Stimulated activated CD4-positive, alpha-beta T cell treated with anti-CD3 and anti-CD28 coated beads, Interleukin-4, amount 100 ng/mL, for 48 hours (primary cell): Measurements from ENCODE around the gene TMBIM6.
"Not testable (repeated sequence)": the region's sequence is repeated elsewhere in the genome, so short reads cannot be mapped to it uniquely, and the experiment has no call there.

Source experiments
- DNase-seq, 2 donors: peaks; one replicate each; pipeline ENCODE4 v3.0.0-alpha.2; 2020; ENCODE audit warnings: low read depth in 2 of 2

TMBIM6 gene

DNA sequence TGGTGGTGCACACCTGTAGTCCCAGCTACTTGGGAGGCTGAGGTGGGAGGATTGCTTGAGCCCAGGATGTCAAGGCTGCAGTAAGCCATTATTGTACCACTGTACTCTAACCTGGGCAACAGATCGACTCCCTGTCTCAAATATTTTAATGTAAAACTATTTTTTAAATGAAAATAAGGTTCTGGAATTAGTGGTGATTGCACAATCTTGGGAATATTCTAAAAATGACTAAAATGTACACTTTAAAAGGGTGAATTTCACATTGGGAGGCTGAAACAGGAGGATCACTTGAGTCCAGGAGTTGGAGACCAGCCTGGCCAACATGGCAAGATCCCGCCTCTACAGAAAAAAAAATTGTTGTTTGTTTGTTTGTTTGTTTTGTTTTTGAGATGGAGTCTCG lies 12.9 kb upstream of the TMBIM6 start:
- no peak for DNase-seq

DNA sequence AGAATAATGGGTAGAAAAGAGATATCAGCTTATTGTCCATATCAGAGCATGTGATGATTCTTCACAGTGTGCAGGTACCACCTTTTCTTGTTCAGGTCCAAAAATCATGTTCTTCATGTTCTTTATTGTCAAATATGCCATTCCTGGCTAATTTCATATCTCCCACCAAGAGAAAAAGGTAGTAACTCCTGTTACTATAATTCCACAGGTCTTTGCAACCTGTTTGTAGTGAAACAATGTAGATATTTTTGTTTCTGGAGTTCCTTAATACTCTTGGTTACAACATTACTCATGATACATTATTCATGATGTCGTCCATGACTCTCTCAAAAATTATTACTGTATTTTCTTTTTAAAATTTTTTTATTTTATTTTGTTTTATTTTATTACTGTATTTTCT lies 11.3 kb upstream of the TMBIM6 start:
- no peak for DNase-seq

DNA sequence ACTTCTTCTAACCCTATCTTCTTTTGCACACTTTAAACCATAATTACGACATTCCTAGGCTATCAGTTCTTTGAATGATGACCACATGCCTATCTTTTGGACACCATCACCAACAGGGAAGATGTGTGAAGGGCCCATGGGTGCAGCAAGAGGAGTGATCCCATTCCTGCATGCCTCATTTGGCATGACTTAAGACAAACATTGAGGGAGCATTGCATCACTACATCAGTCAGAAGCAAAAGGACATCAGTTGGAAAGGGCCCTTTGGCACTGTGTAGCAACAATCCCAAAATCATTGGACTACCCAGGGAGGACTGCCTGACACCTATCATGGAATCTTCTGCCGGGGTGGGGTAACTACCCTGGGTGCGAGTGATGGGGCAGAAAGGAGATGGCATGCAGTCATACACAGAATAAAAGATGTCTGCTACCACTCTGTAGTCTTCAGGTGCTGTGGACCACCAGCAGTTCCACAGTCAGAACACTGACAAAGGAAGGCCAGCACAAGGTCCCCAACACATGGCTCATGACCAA lies 10.7 kb upstream of the TMBIM6 start:
- no peak for DNase-seq

DNA sequence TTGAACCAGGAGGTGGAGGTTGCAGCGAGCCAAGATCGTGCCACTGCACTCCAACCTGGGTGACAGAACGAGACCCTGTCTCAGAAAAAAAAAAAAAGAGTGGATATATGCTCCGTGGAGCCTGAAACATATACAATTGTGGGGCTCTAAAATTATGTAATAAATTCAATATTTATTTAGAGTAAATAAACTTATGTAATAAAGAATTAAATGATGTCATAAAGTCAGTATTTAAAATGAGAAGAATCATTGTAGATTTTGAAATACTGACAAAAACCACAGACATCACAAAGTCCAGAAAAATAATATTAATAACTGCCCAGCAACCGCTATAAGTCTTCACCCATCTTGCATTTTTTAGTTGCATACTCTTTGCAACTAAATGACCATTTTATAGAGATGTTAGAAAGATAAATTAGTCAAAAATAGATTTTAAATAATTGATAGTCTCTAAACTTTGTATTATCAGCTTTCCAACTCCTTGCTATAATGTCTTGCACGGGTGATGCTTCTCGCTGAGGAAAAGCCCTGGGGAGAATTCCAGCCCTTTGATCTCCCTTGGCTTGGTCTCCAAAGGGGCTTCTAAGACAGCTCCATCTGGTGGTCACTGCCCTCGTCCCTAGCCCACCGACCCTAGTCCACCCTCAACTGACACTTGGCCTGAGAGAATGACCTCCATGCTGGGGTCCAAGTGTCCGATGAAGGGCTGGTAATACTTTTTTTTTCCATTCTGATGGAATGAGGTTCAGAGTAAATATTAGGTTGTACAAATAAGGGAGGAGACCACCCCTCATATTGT lies 7.9 kb upstream of the TMBIM6 start:
- no peak for DNase-seq

DNA sequence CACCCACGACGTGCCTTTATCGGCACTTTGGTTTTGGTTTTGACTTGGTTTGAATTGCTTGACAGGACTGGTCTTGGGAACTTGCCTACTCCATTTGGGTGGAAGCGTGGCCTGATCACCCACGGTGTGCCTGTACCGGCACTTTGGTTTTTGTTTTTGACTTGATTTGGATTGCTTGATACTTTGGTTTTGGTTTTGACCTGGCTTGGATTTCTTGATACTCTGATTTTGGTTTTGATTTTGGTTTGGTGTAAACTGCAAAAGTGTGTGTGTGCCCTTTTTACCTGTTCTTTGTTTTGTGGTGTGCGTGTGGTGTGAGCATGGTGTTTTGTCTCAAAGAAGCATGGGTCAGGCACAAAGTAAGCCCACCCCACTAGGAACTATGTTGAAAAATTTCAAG lies 6.5 kb upstream of the TMBIM6 start:
- not testable (repeated sequence) for DNase-seq

DNA sequence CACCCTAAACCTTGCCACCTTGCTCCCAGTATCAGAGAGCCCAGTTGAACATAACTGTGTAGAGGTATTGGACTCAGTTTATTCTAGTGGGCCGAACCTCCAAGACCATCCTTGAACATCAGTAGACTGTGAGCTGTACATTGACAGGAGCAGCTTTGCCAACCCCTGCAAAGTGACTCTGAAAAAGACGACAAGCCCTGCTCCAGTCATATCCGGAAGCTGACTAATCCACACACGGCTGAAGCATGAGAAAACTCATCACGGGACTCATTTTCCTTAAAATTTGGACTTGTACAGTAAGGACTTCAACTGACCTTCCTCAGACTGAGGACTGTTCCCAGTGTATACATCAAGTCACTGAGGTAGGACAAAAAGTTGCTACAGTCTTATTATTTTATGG lies 2.6 kb upstream of the TMBIM6 start:
- not testable (repeated sequence) for DNase-seq

DNA sequence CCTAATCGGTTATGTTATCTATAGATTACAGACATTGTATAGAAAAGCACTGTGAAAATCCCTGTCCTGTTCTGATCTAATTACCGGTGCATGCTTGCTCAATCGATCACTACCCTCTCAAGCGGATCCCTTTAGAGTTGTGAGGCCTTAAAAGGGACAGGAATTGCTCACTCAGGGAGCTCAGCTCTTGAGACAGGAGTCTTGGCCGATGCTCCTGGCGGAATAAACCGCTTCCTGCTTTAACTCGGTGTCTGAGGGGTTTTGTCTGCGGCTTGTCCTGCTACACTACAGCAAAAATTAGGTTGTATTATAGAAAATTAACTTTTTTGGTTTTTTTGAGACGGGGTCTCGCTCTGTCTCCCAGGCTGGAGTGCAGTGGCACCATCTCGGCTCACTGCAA lies 1.1 kb upstream of the TMBIM6 start:
- not testable (repeated sequence) for DNase-seq

DNA sequence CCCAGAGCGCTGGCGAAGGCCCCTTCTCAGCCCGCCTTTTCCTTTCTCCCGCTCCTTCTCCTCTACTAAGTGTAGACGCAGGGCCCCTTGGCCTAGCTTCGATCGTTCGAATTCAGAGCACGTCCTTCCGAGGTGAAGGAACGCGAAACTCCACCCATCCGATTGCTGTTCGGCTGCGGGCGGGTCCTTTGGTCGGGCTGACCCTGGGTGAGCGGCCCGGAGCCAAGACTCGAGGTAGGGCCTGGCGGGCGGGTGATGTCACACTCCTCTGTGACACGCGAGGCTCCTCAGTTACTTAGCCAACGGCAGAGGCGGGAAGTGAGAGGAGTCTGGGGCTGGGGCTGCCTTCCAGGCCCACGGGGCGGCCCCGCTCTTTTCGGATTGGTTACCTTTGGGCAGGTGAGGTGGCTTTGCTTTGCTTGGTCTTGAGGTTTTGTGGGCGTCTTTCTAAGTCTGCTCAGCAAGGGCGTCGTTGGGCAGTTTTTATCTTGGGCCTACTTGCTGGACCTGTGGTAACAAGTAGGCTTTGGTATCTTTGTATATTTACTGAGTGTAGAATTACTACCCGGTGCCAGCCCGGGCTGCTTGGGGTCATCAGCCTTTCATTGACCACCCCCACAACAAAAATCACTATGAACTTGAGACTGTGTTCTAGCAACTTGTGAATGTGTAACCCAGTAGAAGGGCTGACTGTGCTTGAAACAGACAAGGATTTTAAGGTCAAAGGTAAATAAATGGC lies 694 bp downstream of the TMBIM6 start:
- DNase-seq: peak; percentile 76 to 83

DNA sequence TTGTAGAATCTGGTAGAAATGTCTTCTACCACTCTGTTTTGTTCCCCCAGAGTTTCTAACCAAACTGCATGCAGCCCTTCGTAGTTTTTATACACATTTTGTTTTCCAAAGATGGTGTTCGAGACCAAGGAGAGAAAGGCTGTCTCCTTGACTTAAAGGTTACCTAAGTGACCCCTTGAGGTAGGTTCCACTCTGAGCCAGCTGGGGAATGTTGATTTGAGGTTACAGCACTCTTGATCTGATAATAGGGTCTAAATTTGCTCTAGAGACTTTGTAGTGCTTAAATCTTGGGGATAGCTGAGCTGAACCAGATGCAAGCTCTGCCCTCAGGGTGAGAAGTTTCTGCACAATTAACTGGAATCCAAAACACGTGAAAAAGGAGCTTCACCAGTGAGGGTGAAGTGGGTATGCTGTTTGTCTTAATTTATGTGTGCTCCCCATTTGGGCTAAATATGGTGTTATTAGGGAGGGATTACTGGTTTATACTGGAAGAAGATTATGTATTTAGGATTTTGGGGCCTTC lies 3.1 kb downstream of the TMBIM6 start:
- DNase-seq: no peak

DNA sequence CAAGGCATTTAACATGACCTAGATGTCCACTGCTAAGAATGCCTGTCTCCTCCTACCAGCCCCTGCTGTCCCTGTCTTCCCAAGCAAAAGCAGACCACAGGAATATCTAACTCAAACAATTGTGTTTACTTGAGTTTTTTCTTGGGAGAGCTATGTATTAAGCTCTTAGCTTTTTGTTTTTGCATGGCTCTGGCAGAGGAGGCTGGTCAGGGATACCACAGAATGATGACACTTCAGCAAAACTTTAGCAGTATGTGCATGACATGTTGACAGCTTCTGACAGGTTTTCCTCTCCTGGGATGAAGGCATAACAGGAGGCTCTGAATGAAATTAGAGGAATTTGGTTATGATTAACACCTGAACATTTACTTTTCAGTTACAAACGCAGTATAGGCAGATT lies 6.9 kb downstream of the TMBIM6 start:
- DNase-seq: no peak

DNA sequence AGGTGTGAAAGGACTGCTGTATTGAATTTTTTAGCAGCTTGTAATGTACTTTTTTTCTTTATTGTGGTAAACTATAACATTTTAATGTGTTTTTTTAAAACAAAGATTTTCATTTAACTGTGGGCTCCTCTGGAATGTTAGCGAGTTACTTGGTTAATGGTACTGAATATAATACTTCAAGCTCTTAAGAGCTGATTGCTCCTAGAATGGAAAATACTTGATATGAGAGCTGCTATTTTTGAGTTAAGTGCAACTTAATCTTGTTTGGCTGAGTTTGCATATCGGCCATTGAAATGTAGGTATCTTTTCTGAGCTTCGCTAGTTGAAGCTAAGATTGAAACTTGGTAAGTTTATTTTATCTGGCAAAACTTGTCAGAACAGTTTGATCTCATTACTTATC lies 7.4 kb downstream of the TMBIM6 start:
- no peak for DNase-seq

DNA sequence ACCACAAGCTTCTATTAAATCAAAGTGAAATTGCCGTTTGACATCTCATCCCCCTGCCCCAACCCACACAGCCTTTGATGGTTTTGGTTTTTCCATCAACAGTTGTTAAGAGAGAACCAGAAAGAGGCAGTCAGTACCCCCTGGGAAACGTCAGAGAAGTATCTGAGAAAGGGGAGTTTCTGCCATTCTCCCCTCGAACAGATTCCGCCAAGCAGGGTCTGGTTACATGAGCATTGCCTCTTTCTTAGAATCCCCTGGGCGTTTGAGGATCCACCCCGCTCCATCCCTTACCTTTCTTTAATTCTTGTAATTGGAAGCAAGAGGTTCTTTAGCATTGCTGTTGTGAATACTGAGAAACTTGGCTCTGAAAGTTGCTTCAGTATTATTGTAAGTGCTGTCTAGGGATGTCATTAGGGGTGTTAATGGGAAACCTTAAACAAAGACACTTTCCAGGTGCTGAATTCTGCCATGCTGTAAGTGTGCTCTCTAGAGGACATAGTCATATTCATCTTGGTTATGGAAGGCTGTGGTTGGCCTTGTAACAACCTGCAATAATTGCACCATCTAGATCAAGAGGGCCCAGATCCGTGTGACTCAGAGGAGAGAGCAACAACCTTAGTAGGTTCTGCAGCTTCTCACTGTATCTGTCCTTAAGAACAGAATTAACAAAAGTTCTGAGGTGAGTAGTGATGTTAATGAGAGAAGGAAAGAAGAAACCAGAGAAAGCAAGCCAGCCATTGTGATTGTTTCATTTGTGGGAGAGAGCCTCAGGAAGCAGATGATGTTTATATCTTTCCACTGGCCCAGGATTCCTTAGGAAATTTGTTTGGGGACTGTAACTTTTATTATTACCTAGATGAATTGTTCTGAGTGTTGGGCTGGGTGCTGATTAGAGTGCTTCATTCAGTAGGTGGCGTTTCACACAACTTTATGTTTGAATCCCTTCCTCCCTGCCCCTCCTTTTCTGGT lies 9.0 kb downstream of the TMBIM6 start:
- peak in 1 of 2 donors; percentile 50 for DNase-seq

DNA sequence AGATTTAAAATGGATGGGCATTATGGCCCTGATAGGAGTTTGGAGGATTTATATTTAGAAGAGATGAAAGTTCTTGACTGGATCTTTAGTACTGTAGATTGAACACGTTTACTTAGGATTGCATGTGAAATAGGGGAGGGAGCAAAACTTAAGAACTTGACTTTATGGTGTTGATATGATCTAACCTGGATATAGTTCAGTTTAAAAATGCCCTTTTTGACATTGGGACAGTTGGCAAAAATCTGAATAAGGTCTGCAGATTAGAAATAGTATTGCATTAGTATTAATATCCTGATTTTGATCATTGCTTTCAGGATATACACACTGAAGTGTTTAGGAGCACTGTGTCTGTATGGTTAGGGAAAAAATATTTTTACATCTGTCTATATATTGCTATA lies 9.6 kb downstream of the TMBIM6 start:
- DNase-seq: no peak

DNA sequence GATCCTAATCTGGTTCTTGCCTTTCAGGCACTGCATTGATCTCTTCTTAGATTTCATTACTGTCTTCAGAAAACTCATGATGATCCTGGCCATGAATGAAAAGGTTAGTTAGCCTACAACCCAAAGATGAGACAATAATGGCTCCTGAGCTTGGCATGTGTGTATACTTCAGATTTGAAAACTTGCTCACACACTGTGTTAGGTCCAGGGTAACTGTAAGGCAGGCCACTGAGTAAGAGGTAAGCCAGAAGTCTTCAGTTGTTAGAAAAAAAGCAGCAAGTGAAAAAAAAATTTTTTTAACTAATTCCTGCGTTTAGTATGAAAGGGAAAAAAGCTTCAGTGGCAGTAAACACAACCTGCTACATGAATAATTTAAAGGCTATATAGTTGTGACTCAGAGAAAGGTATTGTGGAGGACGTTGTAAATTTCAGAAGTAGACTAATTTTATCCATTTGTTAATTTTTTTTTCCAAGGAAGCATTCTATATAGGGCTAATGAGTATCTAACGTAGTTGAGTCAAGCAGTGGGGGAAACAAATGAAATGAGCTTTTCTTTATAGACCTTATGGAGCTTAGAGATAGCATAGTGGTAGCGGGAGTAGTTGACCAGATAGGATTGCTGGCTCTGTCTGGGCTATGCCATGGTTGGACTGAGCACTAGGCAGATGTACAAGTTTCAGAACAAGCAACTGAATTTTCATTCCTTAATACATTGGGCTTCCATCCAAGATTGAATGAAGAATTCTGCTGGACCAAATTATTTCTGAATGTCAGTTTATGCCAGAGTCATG lies 20.5 kb downstream of the TMBIM6 start:
- no peak for DNase-seq

DNA sequence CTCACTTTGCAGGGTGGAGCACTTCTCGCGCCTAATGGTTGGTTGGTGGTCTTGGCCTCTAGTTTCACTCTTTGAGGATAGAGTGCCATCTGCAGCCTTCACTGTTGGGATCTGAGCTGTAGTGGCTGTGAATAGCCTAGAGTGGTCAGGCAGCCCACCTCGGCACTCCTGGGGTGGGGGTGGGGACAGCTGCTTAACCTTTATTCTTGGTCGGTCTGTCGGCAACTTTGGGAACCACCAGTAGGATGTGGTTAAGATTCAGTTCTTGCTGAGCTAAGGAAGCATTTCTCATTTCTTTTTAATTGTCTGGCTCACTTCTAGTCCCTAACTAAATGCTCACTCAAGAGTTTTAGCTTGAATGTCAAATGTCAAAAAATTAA lies 21.1 kb downstream of the TMBIM6 start:
- no peak for DNase-seq

DNA sequence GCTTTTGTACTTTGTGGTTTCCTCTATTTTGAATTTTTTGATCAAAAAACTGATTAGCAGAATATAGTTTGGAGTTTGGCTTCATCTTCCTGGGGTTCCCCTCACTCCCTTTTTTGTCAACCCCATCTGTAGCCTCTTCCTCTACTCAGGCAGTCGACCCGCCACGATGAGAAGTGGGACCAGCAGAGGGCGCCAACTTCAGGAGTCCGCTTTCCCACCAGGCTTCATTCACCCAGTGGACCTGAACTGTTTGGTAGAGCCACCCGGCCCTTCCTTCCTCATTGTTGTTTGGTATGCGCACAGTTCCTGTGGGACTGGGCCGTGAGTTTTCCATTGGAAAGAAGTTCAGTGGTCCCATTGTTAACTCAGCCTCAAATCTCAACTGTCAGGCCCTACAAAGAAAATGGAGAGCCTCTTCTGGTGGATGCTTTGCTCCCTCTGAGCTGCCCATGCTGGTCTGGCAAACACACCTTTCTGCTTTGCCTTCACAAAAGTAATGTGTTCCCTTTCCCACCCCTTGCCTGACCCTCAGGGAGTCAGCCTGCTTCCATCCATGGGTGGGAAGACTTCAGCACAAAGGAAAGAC lies 21.7 kb downstream of the TMBIM6 start:
- peak; percentile 71 to 81 for DNase-seq

DNA sequence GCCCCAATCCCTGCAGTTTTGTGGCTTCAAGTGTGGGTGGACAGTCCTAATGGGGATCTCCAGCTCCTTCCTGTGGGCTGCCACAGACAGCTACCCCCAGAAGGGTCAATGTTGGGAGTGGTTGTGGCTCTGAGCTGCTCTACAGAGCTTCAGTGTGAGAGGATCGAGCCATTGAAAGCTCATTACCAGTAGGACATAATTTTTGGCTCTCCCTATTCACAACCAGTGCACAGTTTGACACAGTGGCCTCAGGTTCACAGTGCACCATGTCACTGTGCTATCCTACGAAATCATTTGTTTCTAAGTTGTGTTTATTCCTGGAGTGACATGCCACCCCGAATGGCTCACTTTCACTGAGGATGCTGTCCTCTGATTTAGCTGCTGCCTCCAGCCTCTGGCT lies 22.8 kb downstream of the TMBIM6 start:
- no peak for DNase-seq

DNA sequence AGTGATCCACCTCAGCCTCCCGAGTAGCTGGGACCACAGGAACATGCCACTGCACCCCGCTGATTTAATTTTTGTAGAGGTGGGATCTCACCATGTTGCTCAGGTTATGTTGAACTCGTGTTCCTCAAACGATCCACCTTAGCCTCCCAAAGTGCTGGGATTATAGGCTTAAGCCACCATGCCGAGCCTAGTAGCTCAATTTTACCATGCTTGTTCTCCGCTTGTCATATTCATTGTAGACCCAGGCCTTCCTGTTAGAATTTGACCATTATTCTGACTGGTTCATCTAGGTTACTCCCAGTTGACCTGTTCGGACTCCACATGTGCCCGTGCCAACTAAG lies 24.7 kb downstream of the TMBIM6 start:
- DNase-seq: no peak

DNA sequence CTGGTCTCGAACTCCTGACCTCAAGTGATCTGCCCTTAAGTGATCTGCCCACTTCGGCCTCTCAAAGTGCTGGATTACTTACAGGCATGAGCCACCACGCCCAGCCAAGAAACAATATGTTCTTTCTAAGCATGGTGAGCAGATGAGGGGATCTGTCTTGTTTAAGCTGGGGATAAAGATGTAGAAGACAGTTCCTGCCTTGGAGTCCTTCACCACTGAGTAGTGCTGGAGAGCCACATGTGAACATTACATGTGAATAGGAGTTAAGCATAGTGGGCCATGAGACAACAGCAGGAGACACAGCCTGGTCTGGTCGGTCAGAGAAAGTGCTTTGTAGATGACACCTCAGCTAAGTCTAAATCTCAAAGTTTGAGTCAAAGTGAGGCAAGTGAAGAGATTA lies 26.0 kb downstream of the TMBIM6 start:
- DNase-seq: no peak

DNA sequence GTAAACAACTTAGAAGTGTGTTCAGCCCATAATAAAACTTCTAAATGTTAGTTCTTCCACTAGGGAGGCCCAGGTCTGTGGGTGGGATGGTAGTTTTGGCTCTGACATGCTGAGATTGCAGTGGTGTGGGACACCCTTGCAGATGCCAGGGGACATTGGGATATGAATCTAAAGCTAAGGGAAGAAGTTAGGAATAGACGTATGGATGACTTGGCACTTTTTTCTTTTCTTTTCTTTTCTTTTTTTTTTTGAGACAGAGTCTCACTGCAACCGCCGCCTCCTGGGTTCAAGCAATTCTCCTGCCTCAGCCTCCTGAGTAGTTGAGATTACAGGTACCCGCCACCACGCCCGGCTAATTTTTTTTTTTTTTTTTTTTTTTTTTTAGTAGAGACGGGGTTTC lies 31.7 kb downstream of the TMBIM6 start:
- DNase-seq: not testable (repeated sequence)

DNA sequence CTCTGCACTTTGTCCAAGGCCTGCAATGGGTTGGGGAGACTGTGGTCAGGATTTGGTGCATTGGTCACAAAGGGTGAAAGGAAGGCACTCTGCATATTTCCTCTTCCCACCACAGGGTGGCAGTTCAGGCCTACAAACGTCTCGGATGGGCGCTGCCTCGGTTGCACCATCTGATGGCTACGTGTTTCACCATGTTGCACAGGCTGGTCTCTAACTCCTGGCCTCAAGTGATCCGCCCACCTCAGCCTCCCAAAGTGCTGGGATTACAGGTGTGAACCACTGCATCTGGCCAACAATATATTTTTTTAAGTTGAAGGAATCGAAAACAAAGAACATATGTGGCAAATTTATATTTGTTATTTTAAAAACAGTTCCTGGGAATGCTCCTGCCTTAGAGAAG lies 35.1 kb downstream of the TMBIM6 start:
- peak; percentile 50 to 55 for DNase-seq
